ENCODE results near the gene TEF.
"Not testable (repeated sequence)": the region's sequence is repeated elsewhere in the genome, so short reads cannot be mapped to it uniquely, and the experiment has no call there.

TEF gene

GRCh38 chr22:41435560-41435959, 53.8 kb downstream of the TEF start:
- no peak for TF ChIP-seq REST (IDR thresholded peaks at IDR 0.05; ENCODE audit: insufficient replicate concordance, low read depth)
- TF ChIP-seq CTCF (IDR thresholded peaks at IDR 0.05; ENCODE audit: insufficient read depth, low read length), result no peak
- Histone ChIP-seq H3K27me3 (ENCODE audit: insufficient read depth, poor library complexity, severe bottlenecking) (no peaks in the 10 kb centered on the region), H3K4me3 (replicated peaks; ENCODE audit: insufficient read depth, low read length) (no peak overlapping the region), H3K27ac (replicated peaks) (no peak overlapping the region)
- DNase-seq (ENCODE audit: low read depth in 1 of 2, low spot score in 1 of 2), result no peak

GRCh38 chr22:41436322-41437113, 54.8 kb downstream of the TEF start:
- no peak overlapping the region for H3K27ac ChIP-seq (replicated peaks)

GRCh38 chr22:41437198-41437597, 55.5 kb downstream of the TEF start:
- Histone ChIP-seq H3K27ac (replicated peaks) (no peak overlapping the region), H3K4me3 (replicated peaks; ENCODE audit: insufficient read depth, low read length) (no peak overlapping the region), H3K27me3 (ENCODE audit: insufficient read depth, poor library complexity, severe bottlenecking) (no peaks in the 10 kb centered on the region)
- DNase-seq (ENCODE audit: low read depth in 1 of 2, low spot score in 1 of 2), result no peak
- TF ChIP-seq GABPA (IDR thresholded peaks at IDR 0.05; ENCODE audit: low read depth) (no peak), CTCF (IDR thresholded peaks at IDR 0.05; ENCODE audit: insufficient read depth, low read length) (no peak), SPI1 (IDR thresholded peaks at IDR 0.05; ENCODE audit: borderline replicate concordance, low read depth) (no peak), REST (IDR thresholded peaks at IDR 0.05; ENCODE audit: insufficient replicate concordance, low read depth) (no peak), POLR2AphosphoS5 (IDR thresholded peaks at IDR 0.05; ENCODE audit: low read depth) (no peak)

More at GRCh38 chr22:41436322-41437113, 54.8 kb downstream of the TEF start:
- no peak for TF ChIP-seq POLR2AphosphoS5 (IDR thresholded peaks at IDR 0.05; ENCODE audit: low read depth)
- TF ChIP-seq CTCF (IDR thresholded peaks at IDR 0.05; ENCODE audit: insufficient read depth, low read length), result no peak
- no peak for TF ChIP-seq REST (IDR thresholded peaks at IDR 0.05; ENCODE audit: insufficient replicate concordance, low read depth)
- no peak for TF ChIP-seq GABPA (IDR thresholded peaks at IDR 0.05; ENCODE audit: low read depth)
- no peak for TF ChIP-seq SPI1 (IDR thresholded peaks at IDR 0.05; ENCODE audit: borderline replicate concordance, low read depth)
- Histone ChIP-seq H3K4me3 (replicated peaks; ENCODE audit: insufficient read depth, low read length) (no peak overlapping the region), H3K27me3 (ENCODE audit: insufficient read depth, poor library complexity, severe bottlenecking) (no peaks in the 10 kb centered on the region)
- no peak for DNase-seq (ENCODE audit: low read depth in 1 of 2, low spot score in 1 of 2)

- not testable (repeated sequence) for DNase-seq (ENCODE audit: low read depth in 1 of 2, low spot score in 1 of 2); H3K27ac ChIP-seq (replicated peaks); H3K27me3 ChIP-seq (ENCODE audit: insufficient read depth, poor library complexity, severe bottlenecking); H3K4me3 ChIP-seq (replicated peaks; ENCODE audit: insufficient read depth, low read length)
These were observed 58.8 kb downstream of the TEF start for GRCh38 chr22:41440511-41440910.
